ENCODE measurements around the gene C2orf81. TPM values are rescaled to one million over a fixed set of nuclear protein-coding genes. Genes with fewer than 3 reads are reported as not detected.

The C2orf81 gene
- total RNA-seq, 1 donor from 2014 or later = 1.8 TPM

GRCh38 chr2:74407682-74408081 is 13.7 kb downstream of the C2orf81 start:
- no peaks in the 10 kb centered on the region for H3K9me3 ChIP-seq (ENCODE audit: low read depth)
- H3K4me2 ChIP-seq = no peak overlapping the region
- TF ChIP-seq EZH2 (IDR thresholded peaks at IDR 0.05) = no peak
- TF ChIP-seq EZH2phosphoT487 (IDR thresholded peaks at IDR 0.05) = no peak
- TF ChIP-seq CTCF (IDR thresholded peaks at IDR 0.05) = no peak
- DNase-seq (ENCODE audit: low spot score) = no peak
- no peak overlapping the region for H3K27ac Mint-ChIP-seq
- H3K4me1 Mint-ChIP-seq = no peaks in the 10 kb centered on the region
- no peaks in the 10 kb centered on the region for H3K4me1 ChIP-seq
- no peak overlapping the region for H3K27ac ChIP-seq
- H3K79me2 ChIP-seq (ENCODE audit: low read depth) = no peaks in the 10 kb centered on the region
- no peak overlapping the region for H3K4me3 Mint-ChIP-seq
- H3K4me3 ChIP-seq = no peak overlapping the region
- peaks cover 7% of the 10 kb centered on the region for H3K27me3 Mint-ChIP-seq (ENCODE audit: insufficient read depth, low read depth)
- H3K36me3 Mint-ChIP-seq = no peaks in the 10 kb centered on the region
- no peak overlapping the region for H3K9ac ChIP-seq
- H2AFZ ChIP-seq (replicated peaks) = no peak overlapping the region
- no peaks in the 10 kb centered on the region for H3K27me3 ChIP-seq
- no peaks in the 10 kb centered on the region for H4K20me1 ChIP-seq (ENCODE audit: low read depth)
- no peaks in the 10 kb centered on the region for H3F3A ChIP-seq (ENCODE audit: low read depth)
- no peaks in the 10 kb centered on the region for H3K36me3 ChIP-seq
- no peaks in the 10 kb centered on the region for H3K9me3 Mint-ChIP-seq

- DNase-seq (ENCODE audit: low spot score) = no peak
- no peaks in the 10 kb centered on the region for H3K9me3 ChIP-seq (ENCODE audit: low read depth)
- Mint-ChIP-seq H3K9me3 (no peaks in the 10 kb centered on the region), H3K27me3 (ENCODE audit: insufficient read depth, low read depth) (peaks cover 7% of the 10 kb centered on the region), H3K27ac (no peak overlapping the region), H3K36me3 (no peaks in the 10 kb centered on the region), H3K4me3 (no peak overlapping the region), H3K4me1 (no peaks in the 10 kb centered on the region)
- H3K36me3 ChIP-seq = no peaks in the 10 kb centered on the region
- H3K27me3 ChIP-seq = no peaks in the 10 kb centered on the region
- H4K20me1 ChIP-seq (ENCODE audit: low read depth) = no peaks in the 10 kb centered on the region
- no peaks in the 10 kb centered on the region for H3F3A ChIP-seq (ENCODE audit: low read depth)
- no peak overlapping the region for H3K9ac ChIP-seq
- no peak for TF ChIP-seq EZH2phosphoT487 (IDR thresholded peaks at IDR 0.05)
- TF ChIP-seq CTCF (IDR thresholded peaks at IDR 0.05) = no peak
- TF ChIP-seq EZH2 (IDR thresholded peaks at IDR 0.05) = no peak
- no peak overlapping the region for H3K27ac ChIP-seq
- H2AFZ ChIP-seq (replicated peaks) = no peak overlapping the region
- no peak overlapping the region for H3K4me2 ChIP-seq
- H3K79me2 ChIP-seq (ENCODE audit: low read depth) = no peaks in the 10 kb centered on the region
- no peak overlapping the region for H3K4me3 ChIP-seq
- no peaks in the 10 kb centered on the region for H3K4me1 ChIP-seq
Measured at GRCh38 chr2:74406035-74406434, 15.4 kb downstream of the C2orf81 start.

GRCh38 chr2:74401891-74402290 is 19.5 kb downstream of the C2orf81 start:
- Mint-ChIP-seq H3K4me1 (no peaks in the 10 kb centered on the region), H3K4me3 (no peak overlapping the region)

More at GRCh38 chr2:74401891-74402290, 19.5 kb downstream of the C2orf81 start:
- Mint-ChIP-seq H3K27ac (no peak overlapping the region), H3K27me3 (ENCODE audit: insufficient read depth, low read depth) (peaks cover 6% of the 10 kb centered on the region), H3K36me3 (no peaks in the 10 kb centered on the region), H3K9me3 (no peaks in the 10 kb centered on the region)
- H2AFZ ChIP-seq (replicated peaks) = no peak overlapping the region
- H3K9ac ChIP-seq = no peak overlapping the region
- no peak overlapping the region for H3K27ac ChIP-seq
- no peak overlapping the region for H3K4me3 ChIP-seq
- no peaks in the 10 kb centered on the region for H3K27me3 ChIP-seq
- no peaks in the 10 kb centered on the region for H3K79me2 ChIP-seq (ENCODE audit: low read depth)
- no peaks in the 10 kb centered on the region for H3K36me3 ChIP-seq
- no peaks in the 10 kb centered on the region for H3K9me3 ChIP-seq (ENCODE audit: low read depth)
- no peaks in the 10 kb centered on the region for H3F3A ChIP-seq (ENCODE audit: low read depth)
- no peaks in the 10 kb centered on the region for H3K4me1 ChIP-seq
- DNase-seq (ENCODE audit: low spot score) = no peak
- TF ChIP-seq EZH2phosphoT487 (IDR thresholded peaks at IDR 0.05) = no peak
- TF ChIP-seq EZH2 (IDR thresholded peaks at IDR 0.05) = no peak
- no peak for TF ChIP-seq CTCF (IDR thresholded peaks at IDR 0.05)
- H4K20me1 ChIP-seq (ENCODE audit: low read depth) = no peaks in the 10 kb centered on the region
- H3K4me2 ChIP-seq = no peak overlapping the region
